ENCODE measurements around the gene ADAP2.

GRCh38 chr17:30997842-30998241, 76.1 kb downstream of the ADAP2 start:
- TF ChIP-seq CTCF (conservative IDR thresholded peaks at IDR 0.05 in 1 of 2, IDR thresholded peaks at IDR 0.05 in 1 of 2; ENCODE audit: extremely low read depth in 1 of 2, insufficient read depth in 1 of 2, low read depth in 1 of 2, low read length in 2 of 2): no peak
- no peak for TF ChIP-seq EZH2 (IDR thresholded peaks at IDR 0.05; ENCODE audit: borderline replicate concordance, low read length)

Measured in mammary epithelial cell (primary cell).